ENCODE data around the gene BCL7A. TPM values are rescaled to one million over a fixed set of nuclear protein-coding genes. Genes with fewer than 3 reads are reported as not detected.

BCL7A gene
- total and polyA plus RNA-seq, 9 of the 15 experiments (the other 6 are each of a cell fraction or from before 2014, with no cell fraction given), result 0.25 to 21.9 (median 14.9) TPM

GRCh38 chr12:122022393-122023338 is 982 bp downstream of the BCL7A start (continued):
- TF ChIP-seq ZNF282 (CRISPR knock-in tag; IDR thresholded peaks at IDR 0.05) (no peak), ZNF239 (CRISPR knock-in tag; IDR thresholded peaks at IDR 0.05) (no peak), RBM15 (IDR thresholded peaks at IDR 0.05; ENCODE audit: insufficient read depth, low read length) (no peak), U2AF1 (optimal IDR thresholded peaks at IDR 0.05; ENCODE audit: low read depth, low read length) (no peak), THAP12 (CRISPR knock-in tag; IDR thresholded peaks at IDR 0.05) (no peak), ZBTB40 (IDR thresholded peaks at IDR 0.05) (peak; percentile 62; the same call in 1 of the 2 replicates), ZBTB40 (CRISPR knock-in tag; IDR thresholded peaks at IDR 0.05) (no peak), ARID3B (CRISPR knock-in tag; IDR thresholded peaks at IDR 0.05; ENCODE audit: borderline replicate concordance) (no peak), CBFA2T3 (IDR thresholded peaks at IDR 0.05) (no peak), PHTF2 (CRISPR knock-in tag; IDR thresholded peaks at IDR 0.05) (no peak), TSC22D4 (tag; IDR thresholded peaks at IDR 0.05) (no peak), PHF20 (IDR thresholded peaks at IDR 0.05; ENCODE audit: partially characterized antibody) (no peak), CBX1 (IDR thresholded peaks at IDR 0.05; ENCODE audit: low read depth) (0 out of 2 replicates have a peak, but pooled peaks have one; percentile 39), ZNF764 (CRISPR knock-in tag; IDR thresholded peaks at IDR 0.05; ENCODE audit: low read depth) (no peak)
